Left lung (tissue), 10 donors: ENCODE results near the gene PIGZ. TPM values are rescaled to one million over a fixed set of nuclear protein-coding genes. Genes with fewer than 3 reads are reported as not detected.
A peak's percentile ranks its signal among the peaks of the same experiment; 100 is the strongest.

Experiments
- ATAC-seq: fragments of 200-7000 bp; cut with Tn5 transposase; one replicate; pipeline ENCODE4 v1.9.1; 2020; ENCODE audit warnings: moderate library complexity
- DNase-seq, 4 donors: peaks; one replicate each; pipeline ENCODE4 v3.0.0-alpha.2; 2013 to 2020
- H3K27ac ChIP-seq, 2 donors: fragments of 200-600 bp; sonication (generic) in 1 of 2; one replicate each; pipeline versions ENCODE4 v1.5.0 to v1.8.0; 2020 to 2021
- H3K27me3 ChIP-seq, 2 donors: fragments of 200-600 bp; sonication (generic) in 1 of 2; one replicate each; pipeline versions ENCODE4 v1.5.0 to v1.8.0; 2020 to 2021
- H3K36me3 ChIP-seq, 2 donors: fragments of 200-600 bp; sonication (generic) in 1 of 2; one replicate each; pipeline versions ENCODE4 v1.5.0 to v1.8.0; 2020 to 2021
- H3K4me1 ChIP-seq, 2 donors: fragments of 200-600 bp; one replicate each; pipeline ENCODE4 v1.8.0; 2021
- H3K4me3 ChIP-seq, 2 donors: fragments of 200-600 bp; sonication (generic) in 1 of 2; one replicate each; pipeline versions ENCODE4 v1.5.0 to v1.8.0; 2020 to 2021; ENCODE audit warnings: mild to moderate bottlenecking in 1 of 2
- H3K9me3 ChIP-seq, 2 donors: fragments of 200-600 bp; sonication (generic) in 1 of 2; one replicate each; pipeline versions ENCODE4 v1.5.0 to v1.8.0; 2020 to 2021
- CTCF ChIP-seq, 2 donors: fragments of 200-600 bp; sonication (generic) in 1 of 2; IDR thresholded peaks; one replicate each; pipeline versions ENCODE4 v1.5.0 to v1.8.0; 2021; ENCODE audit warnings: antibody characterized with exemption in 2 of 2
- intact Hi-C, 2 donors: fragments of 100-400 bp; cut with DNase I; formaldehyde crosslinking; loops; one replicate each; pipeline versions ENCODE4 v1.11.2 to v1.14.2; 2022
- polyA plus RNA-seq, 6 donors: library from polyadenylated mRNA; unstranded; fragments of 120-200 nt; gene quantifications; one replicate each; pipeline ENCODE4 v1.2.1, GENCODE V29; 2013; ENCODE audit not compliant: insufficient read length in 6 of 6
- total RNA-seq, 2 donors: library from RNA; stranded (reverse); fragmentation: NEBNext Ultra II Directional; extraction: Animal tissue kit (Norgen Biotek cat#: 25700); gene quantifications; one replicate each; pipeline ENCODE4 v1.2.1, GENCODE V29; 2021
- donor health status: DM: no; HTN: yes; CAD: no.
- donor health status: DM: no; HTN: no; CAD: no.

Gene PIGZ
- total and polyA plus RNA-seq, 8 donors, result 1.0 to 6.3 (median 2.0) TPM

GRCh38 chr3:196942915-196943277 lies 25.7 kb downstream of the PIGZ start:
- H3K4me3 ChIP-seq, result peak overlapping the region; percentile 88 to 100
- H3K4me1 ChIP-seq, result peaks cover 16 to 30% of the 10 kb centered on the region in 2 donors
- H3K27ac ChIP-seq, result peak overlapping the region; percentile 86 to 94
- intact Hi-C loops, result no loop called here
- H3K9me3 ChIP-seq, result no peaks in the 10 kb centered on the region
- no peak for DNase-seq
- peaks cover 0 to 32% of the 10 kb centered on the region in 2 donors for H3K36me3 ChIP-seq
- ATAC-seq, result peak; percentile 3
- no peak for TF ChIP-seq CTCF (IDR thresholded peaks at IDR 0.05)
- H3K27me3 ChIP-seq, result no peaks in the 10 kb centered on the region

DNA sequence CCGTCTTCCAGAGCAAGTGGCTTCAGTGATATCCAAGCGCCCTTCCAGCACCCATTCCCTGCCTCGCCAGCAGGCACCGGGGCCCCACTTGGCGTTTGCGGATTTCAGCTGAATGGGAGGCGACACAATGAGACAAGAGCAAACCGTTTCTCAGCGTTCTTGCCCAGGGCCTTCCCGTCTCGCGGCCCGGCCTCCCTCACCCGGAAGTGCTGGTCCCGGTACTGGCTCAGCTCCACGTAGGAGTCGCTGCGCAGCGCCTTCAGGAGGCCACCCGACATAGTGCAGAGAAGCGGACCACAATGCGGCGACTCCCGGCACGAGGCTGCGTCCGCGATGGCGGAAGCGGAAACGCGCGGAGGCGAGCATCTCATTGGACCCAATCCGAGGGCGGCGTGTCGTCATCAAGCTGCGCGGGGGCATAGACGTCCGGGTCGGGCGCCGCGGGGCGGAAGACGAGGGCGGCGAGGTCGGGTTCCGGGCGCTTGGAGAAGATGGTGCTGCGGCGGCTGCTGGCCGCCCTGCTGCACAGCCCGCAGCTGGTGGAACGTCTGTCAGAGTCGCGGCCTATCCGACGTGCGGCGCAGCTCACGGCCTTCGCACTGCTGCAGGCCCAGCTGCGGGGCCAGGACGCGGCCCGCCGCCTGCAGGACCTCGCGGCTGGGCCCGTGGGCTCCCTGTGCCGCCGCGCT lies 26.3 kb downstream of the PIGZ start, which contains the start of gene NCBP2:
NCBP2 (minus strand) TSS at position 303 of the 689 bp plus-strand sequence; CDS start at position 278, 25 bp downstream.
- peaks cover 0 to 37% of the 10 kb centered on the region in 2 donors for H3K36me3 ChIP-seq
- TF ChIP-seq CTCF (IDR thresholded peaks at IDR 0.05), result peak; percentile 22 to 65

GRCh38 chr3:196941729-196942225 lies 26.9 kb downstream of the PIGZ start:
- peak in 3 of 4 donors; percentile 17 to 54 (median 35) for DNase-seq
- Histone ChIP-seq H3K9me3 (no peaks in the 10 kb centered on the region), H3K36me3 (peaks cover 0 to 43% of the 10 kb centered on the region in 2 donors), H3K4me3 (peak overlapping the region; percentile 88 to 100), H3K27me3 (no peaks in the 10 kb centered on the region), H3K4me1 (peaks cover 16 to 30% of the 10 kb centered on the region in 2 donors), H3K27ac (peak overlapping the region; percentile 86 to 94)
- TF ChIP-seq CTCF (IDR thresholded peaks at IDR 0.05), result no peak
- intact Hi-C loops, result no loop called here
- ATAC-seq, result peak; percentile 66

More for the DNA sequence above, 26.3 kb downstream of the PIGZ start, which contains the start of gene NCBP2:
- Histone ChIP-seq H3K9me3 (no peaks in the 10 kb centered on the region), H3K27me3 (no peaks in the 10 kb centered on the region), H3K4me3 (peak within 1 kb of the TSS; percentile 88 to 100), H3K27ac (peak within 1 kb of the TSS; percentile 86 to 94), H3K4me1 (peaks cover 16 to 30% of the 10 kb centered on the region in 2 donors)
- intact Hi-C loops, result no loop called here
- ATAC-seq (peak; percentile 97), DNase-seq (peak; percentile 97 to 98 (median 98))

DNA sequence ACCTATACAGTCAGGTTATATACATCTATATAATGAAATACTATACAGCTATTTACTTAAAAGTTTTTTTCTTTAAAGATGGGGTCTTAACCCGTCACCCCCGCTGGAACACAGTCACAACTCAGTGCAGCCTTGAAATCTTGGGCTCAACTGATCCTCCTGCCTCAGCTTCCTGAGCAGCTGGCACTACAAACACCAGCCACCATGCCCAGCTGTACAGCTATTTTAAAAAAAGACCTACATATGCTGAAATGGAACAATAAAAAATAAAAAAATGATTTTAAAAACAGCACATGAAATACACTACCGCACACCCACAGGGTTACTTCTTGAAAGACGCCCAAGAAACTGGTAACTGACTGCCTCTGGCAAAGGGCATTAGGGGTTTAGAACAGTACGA lies 30.1 kb downstream of the PIGZ start:
- no peak for ATAC-seq
- no peak for TF ChIP-seq CTCF (IDR thresholded peaks at IDR 0.05)
- intact Hi-C loops, result no loop called here
- Histone ChIP-seq H3K27ac (no peak overlapping the region), H3K27me3 (no peaks in the 10 kb centered on the region), H3K4me3 (no peak overlapping the region), H3K9me3 (no peaks in the 10 kb centered on the region), H3K36me3 (peaks cover 0 to 61% of the 10 kb centered on the region in 2 donors), H3K4me1 (peaks cover 14 to 26% of the 10 kb centered on the region in 2 donors)
- DNase-seq, result no peak

DNA sequence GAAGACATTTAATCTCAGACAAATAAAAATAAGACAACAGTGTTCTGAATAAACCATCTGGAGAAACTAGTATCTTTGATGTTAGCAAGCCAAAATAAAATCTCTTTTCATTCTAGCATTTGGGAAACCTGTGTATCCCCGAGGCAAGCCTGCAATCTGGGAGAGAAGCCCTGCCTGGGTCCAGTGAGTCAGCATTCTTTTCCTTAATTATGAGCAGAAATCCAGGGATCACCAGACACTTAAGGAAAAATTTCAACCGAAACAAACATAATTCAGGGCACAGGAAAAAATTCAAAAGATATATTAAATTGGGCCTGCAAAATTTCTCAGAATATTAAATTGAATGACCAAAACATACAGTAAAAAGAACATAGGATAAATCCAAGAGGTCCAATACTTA lies 30.5 kb downstream of the PIGZ start:
- intact Hi-C loops, result no loop called here
- Histone ChIP-seq H3K36me3 (peaks cover 0 to 65% of the 10 kb centered on the region in 2 donors), H3K4me3 (no peak overlapping the region), H3K27ac (no peak overlapping the region), H3K4me1 (peaks cover 10 to 21% of the 10 kb centered on the region in 2 donors), H3K9me3 (no peaks in the 10 kb centered on the region), H3K27me3 (no peaks in the 10 kb centered on the region)
- DNase-seq (no peak), ATAC-seq (no peak)
- TF ChIP-seq CTCF (IDR thresholded peaks at IDR 0.05), result no peak
